Vagina (tissue), 2 donors: ENCODE data around the gene ZNF688. TPM values are rescaled to one million over a fixed set of nuclear protein-coding genes. Genes with fewer than 3 reads are reported as not detected.

ENCODE experiments used
- DNase-seq, 2 donors: peaks; one replicate each; pipeline ENCODE4 v3.0.0-alpha.2; 2017; ENCODE audit errors: extremely low spot score in 2 of 2
- H3K27ac ChIP-seq: fragments of 200-600 bp; sonication (generic); one replicate; pipeline ENCODE4 v1.5.1; 2019
- H3K27me3 ChIP-seq: fragments of 200-600 bp; sonication (generic); one replicate; pipeline ENCODE4 v1.5.1; 2019
- H3K36me3 ChIP-seq, 2 donors: fragments of 200-600 bp; sonication (generic); one replicate each; pipeline ENCODE4 v1.5.1; 2017 to 2019
- H3K4me1 ChIP-seq: fragments of 200-600 bp; sonication (generic); one replicate; pipeline ENCODE4 v1.5.1; 2019
- H3K4me3 ChIP-seq, 2 donors: fragments of 200-600 bp; sonication (generic); 1 replicate in 1 of 2; 2 replicates in 1 of 2; pipeline ENCODE4 v1.5.1; 2016 to 2019
- H3K9me3 ChIP-seq: fragments of 200-600 bp; sonication (generic); one replicate; pipeline ENCODE4 v1.5.1; 2019
- CTCF ChIP-seq, 3 experiments: fragments of 450-650 bp in 2 of 3; fragments of 200-600 bp in 1 of 3; sonication (generic) in 1 of 3; IDR thresholded peaks; one replicate each; pipeline ENCODE4 v1.5.1; 2017 to 2019; ENCODE audit warnings: antibody characterized with exemption in 3 of 3, mild to moderate bottlenecking in 2 of 3, moderate library complexity in 2 of 3
- POLR2A ChIP-seq, 2 donors: fragments of 450-650 bp; IDR thresholded peaks; one replicate each; pipeline ENCODE4 v1.6.1; 2017; ENCODE audit warnings: antibody characterized with exemption in 2 of 2, mild to moderate bottlenecking in 2 of 2, moderate library complexity in 2 of 2
- POLR2AphosphoS5 ChIP-seq, 2 donors: sonication (generic); formaldehyde crosslinking; IDR thresholded peaks; one replicate each; pipeline ENCODE4 v1.9.0; 2017; ENCODE audit warnings: antibody characterized with exemption in 2 of 2, mild to moderate bottlenecking in 2 of 2, low read depth in 1 of 2; ENCODE audit not compliant: insufficient read depth in 1 of 2
- intact Hi-C: fragments of 100-400 bp; cut with DNase I; formaldehyde crosslinking; loops from one replicate; pipeline ENCODE4 v1.15.1; 2023
- small RNA-seq: library from RNA; depleted of rRNA; stranded (forward); fragments of <200 nt; gene quantifications from one replicate; pipeline ENCODE3, GENCODE V24; 2016
- total RNA-seq: library from RNA; depleted of rRNA; stranded (reverse); fragments of >200 nt; gene quantifications from one replicate; pipeline ENCODE4 v1.2.3, GENCODE V29; 2016

Gene ZNF688
- total RNA-seq, 1 donor from 2014 or later = 20.1 TPM

- DNase-seq = no peak
- no peak overlapping the region for H3K4me3 ChIP-seq
- H3K27me3 ChIP-seq = no peaks in the 10 kb centered on the region
- H3K36me3 ChIP-seq = no peaks in the 10 kb centered on the region
- H3K9me3 ChIP-seq = no peaks in the 10 kb centered on the region
- TF ChIP-seq POLR2A (IDR thresholded peaks at IDR 0.05) (no peak), CTCF (IDR thresholded peaks at IDR 0.05) (no peak), POLR2AphosphoS5 (IDR thresholded peaks at IDR 0.05; ENCODE audit: insufficient read depth in 1 of 2, low read depth in 1 of 2) (no peak)
- intact Hi-C loops = no loop called here
- peaks cover 17% of the 10 kb centered on the region for H3K4me1 ChIP-seq
- H3K27ac ChIP-seq = no peak overlapping the region
These were observed 49.5 kb downstream of the ZNF688 start for GRCh38 chr16:30521873-30522641.

- H3K36me3 ChIP-seq = no peaks in the 10 kb centered on the region
- no peaks in the 10 kb centered on the region for H3K27me3 ChIP-seq
- no peak overlapping the region for H3K4me3 ChIP-seq
- no peak overlapping the region for H3K27ac ChIP-seq
- intact Hi-C loops = no loop called here
- H3K4me1 ChIP-seq = peaks cover 17% of the 10 kb centered on the region
- H3K9me3 ChIP-seq = no peaks in the 10 kb centered on the region
- TF ChIP-seq POLR2AphosphoS5 (IDR thresholded peaks at IDR 0.05; ENCODE audit: insufficient read depth in 1 of 2, low read depth in 1 of 2) = no peak
- TF ChIP-seq CTCF (IDR thresholded peaks at IDR 0.05) = no peak
- no peak for TF ChIP-seq POLR2A (IDR thresholded peaks at IDR 0.05)
- DNase-seq = no peak
These were observed 50.0 kb downstream of the ZNF688 start for GRCh38 chr16:30521476-30521872.

Small RNA genes lying within 50 kb of the gene (small RNA-seq; reads per million reads assigned to genes)
- gene AC093249.4 = not detected

Other genes with a start within 250 kb of the ZNF688 start
- 29.2 TPM for gene CD2BP2, start 216.4 kb downstream of the ZNF688 start, total RNA-seq
- gene TBC1D10B, start 201.2 kb downstream of the ZNF688 start, total RNA-seq = 42.2 TPM
- not detected for gene MYL11, start 196.9 kb downstream of the ZNF688 start, total RNA-seq
- gene SEPTIN1, start 189.2 kb downstream of the ZNF688 start, total RNA-seq = 3.7 TPM
- 3.4 TPM for gene ZNF48, start 176.3 kb downstream of the ZNF688 start, total RNA-seq
- 42.7 TPM for gene ZNF771, start 164.1 kb downstream of the ZNF688 start, total RNA-seq
- gene DCTPP1, start 141.7 kb downstream of the ZNF688 start, total RNA-seq = 14.5 TPM
- gene SEPHS2, start 125.8 kb downstream of the ZNF688 start, total RNA-seq = 28.0 TPM
- 5.4 TPM for gene ITGAL, start 99.0 kb downstream of the ZNF688 start, total RNA-seq
- 30.7 TPM for gene ZNF768, start 45.1 kb downstream of the ZNF688 start, total RNA-seq
- 10.6 TPM for gene ZNF747, start 36.9 kb downstream of the ZNF688 start, total RNA-seq
- gene ZNF764, start 13.3 kb downstream of the ZNF688 start, total RNA-seq = 18.4 TPM
- 21.6 TPM for gene ZNF785, start 14.0 kb upstream of the ZNF688 start, total RNA-seq
- gene ZNF689, start 38.7 kb upstream of the ZNF688 start, total RNA-seq = 7.6 TPM
- 60.4 TPM for gene PRR14, start 79.2 kb upstream of the ZNF688 start, total RNA-seq
- 28.7 TPM for gene FBRS, start 86.7 kb upstream of the ZNF688 start, total RNA-seq
- 28.5 TPM for gene SRCAP, start 127.5 kb upstream of the ZNF688 start, total RNA-seq
- gene PHKG2, start 176.7 kb upstream of the ZNF688 start, total RNA-seq = 32.9 TPM
- gene CFAP119, start 190.3 kb upstream of the ZNF688 start, total RNA-seq = 1.7 TPM
- 60.9 TPM for gene RNF40, start 190.6 kb upstream of the ZNF688 start, total RNA-seq
- gene ZNF629, start 215.5 kb upstream of the ZNF688 start, total RNA-seq = 11.3 TPM